DOHH2 (cell line): ENCODE results near the gene GNG8.

ENCODE experiments used
- H3F3A ChIP-seq: fragments of 200-600 bp; sonication (generic), shearing (Covaris generic); 2 replicates; pipeline ENCODE4 v1.6.0; 2016; ENCODE audit warnings: antibody characterized with exemption, mild to moderate bottlenecking; ENCODE audit not compliant: control insufficient read depth, insufficient read depth
- H3K27ac ChIP-seq: fragments of 200-600 bp; sonication (generic); 2 replicates; pipeline ENCODE4 v1.5.1; 2014; ENCODE audit warnings: low read depth, mild to moderate bottlenecking, low read length, moderate library complexity
- H3K27me3 ChIP-seq: fragments of 200-600 bp; sonication (generic); 2 replicates; pipeline ENCODE4 v1.6.1; 2014; ENCODE audit warnings: mild to moderate bottlenecking, low read length, mixed read lengths; ENCODE audit not compliant: control insufficient read depth
- H3K36me3 ChIP-seq: fragments of 200-600 bp; sonication (generic); 2 replicates; pipeline ENCODE4 v1.6.1; 2014; ENCODE audit warnings: mild to moderate bottlenecking, low read length, moderate library complexity, mixed read lengths; ENCODE audit not compliant: control insufficient read depth
- H3K4me1 ChIP-seq: fragments of 200-600 bp; sonication (generic); 2 replicates; pipeline ENCODE4 v1.6.1; 2014; ENCODE audit warnings: mild to moderate bottlenecking, low read length, mixed read lengths; ENCODE audit not compliant: control insufficient read depth
- H3K4me2 ChIP-seq: fragments of 200-600 bp; sonication (generic); 2 replicates; pipeline ENCODE4 v1.6.0; 2014; ENCODE audit warnings: mild to moderate bottlenecking, low read length, moderate library complexity
- H3K4me3 ChIP-seq: fragments of 200-600 bp; sonication (generic); 2 replicates; pipeline ENCODE4 v1.5.1; 2014; ENCODE audit warnings: mild to moderate bottlenecking, low read length, mixed read lengths
- H3K79me2 ChIP-seq: fragments of 200-600 bp; sonication (generic); 2 replicates; pipeline ENCODE4 v1.6.1; 2014; ENCODE audit warnings: mild to moderate bottlenecking, low read length, mixed read lengths; ENCODE audit not compliant: control insufficient read depth
- H3K9me2 ChIP-seq: fragments of 200-600 bp; sonication (generic); replicated peaks from 2 replicates; pipeline ENCODE4 v1.6.1; 2014; ENCODE audit warnings: mild to moderate bottlenecking, low read length, mixed read lengths; ENCODE audit not compliant: control insufficient read depth
- H3K9me3 ChIP-seq: fragments of 200-600 bp; sonication (generic); 2 replicates; pipeline ENCODE4 v1.6.1; 2014; ENCODE audit warnings: antibody characterized with exemption, low read length, mixed read lengths; ENCODE audit not compliant: control insufficient read depth, insufficient read depth
- H4K20me1 ChIP-seq: fragments of 200-600 bp; sonication (generic); 2 replicates; pipeline ENCODE4 v1.6.0; 2014; ENCODE audit warnings: low read depth, mild to moderate bottlenecking, antibody characterized with exemption, low read length, moderate library complexity; ENCODE audit not compliant: control insufficient read depth, insufficient read depth
- CTCF ChIP-seq: fragments of 200-600 bp; sonication (generic); IDR thresholded peaks from one replicate; pipeline ENCODE4 v1.5.1; 2014; ENCODE audit warnings: antibody characterized with exemption, mild to moderate bottlenecking, low read depth, low read length; ENCODE audit not compliant: poor library complexity, severe bottlenecking
- EZH2phosphoT487 ChIP-seq: fragments of 200-600 bp; sonication (generic); IDR thresholded peaks from 2 replicates; pipeline ENCODE4 v1.6.1; 2017; ENCODE audit warnings: borderline replicate concordance, mild to moderate bottlenecking, antibody characterized with exemption, low read length, moderate library complexity, mixed read lengths

Gene GNG8

DNA sequence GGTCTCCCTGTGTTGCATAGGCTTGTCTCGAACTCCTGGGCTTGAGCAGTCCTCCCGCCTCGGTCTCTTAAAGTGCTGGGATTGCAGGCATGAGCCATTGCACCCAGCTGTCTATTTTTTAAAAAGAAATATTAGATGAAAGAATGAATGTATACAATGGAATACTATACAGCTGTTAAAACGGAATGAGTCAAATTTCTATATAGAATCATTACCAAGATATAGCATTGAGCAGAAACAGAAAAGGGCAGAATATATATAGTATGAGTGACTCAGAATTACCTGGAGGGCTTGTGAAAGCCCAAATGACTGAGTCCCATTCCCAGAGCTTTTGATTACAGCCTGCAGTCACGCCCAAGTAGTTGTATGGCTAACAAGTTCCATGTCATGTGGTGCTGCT is 20.5 kb upstream of the GNG8 start:
- H3K9me2 ChIP-seq = no peaks in the 10 kb centered on the region

DNA sequence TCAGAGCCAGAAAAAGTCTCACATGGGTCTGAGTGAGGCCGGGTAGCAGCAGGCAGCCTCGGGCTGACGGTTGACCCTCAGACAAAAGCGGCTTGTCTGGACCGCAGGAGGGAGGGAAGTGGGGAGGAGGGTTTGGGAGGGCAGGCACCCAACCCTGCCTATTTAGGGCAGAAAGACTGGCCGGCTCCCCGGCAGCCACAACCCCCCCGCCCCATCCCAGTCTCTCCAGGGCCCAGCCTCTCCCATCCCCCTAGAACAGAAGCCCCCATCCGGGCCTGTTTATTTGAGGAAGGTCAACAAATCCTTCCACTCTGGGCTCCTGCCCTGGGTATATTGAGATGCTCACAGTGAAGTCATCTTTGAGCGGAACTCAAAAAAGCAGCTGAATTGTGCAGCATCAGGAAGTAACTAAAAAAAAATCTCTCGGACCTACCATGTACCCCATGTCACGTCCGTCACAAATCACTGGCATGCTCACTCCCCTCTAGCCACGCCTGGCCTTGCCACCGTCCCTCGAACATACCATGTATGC is 18.7 kb upstream of the GNG8 start:
- H3K4me3 ChIP-seq = no peak overlapping the region
- no peaks in the 10 kb centered on the region for H4K20me1 ChIP-seq
- no peaks in the 10 kb centered on the region for H3K79me2 ChIP-seq
- H3K4me2 ChIP-seq = peak overlapping the region; percentile 35
- no peaks in the 10 kb centered on the region for H3K36me3 ChIP-seq
- H3K4me1 ChIP-seq = peaks cover 7% of the 10 kb centered on the region
- H3K9me2 ChIP-seq = no peaks in the 10 kb centered on the region
- no peaks in the 10 kb centered on the region for H3K9me3 ChIP-seq
- no peaks in the 10 kb centered on the region for H3F3A ChIP-seq
- peaks cover 21% of the 10 kb centered on the region for H3K27me3 ChIP-seq
- TF ChIP-seq EZH2phosphoT487 = no peak
- no peak for TF ChIP-seq CTCF
- no peak overlapping the region for H3K27ac ChIP-seq

More for the DNA sequence above, 20.5 kb upstream of the GNG8 start:
- H3K27me3 ChIP-seq = peaks cover 32% of the 10 kb centered on the region
- H3K9me3 ChIP-seq = no peaks in the 10 kb centered on the region
- no peak overlapping the region for H3K4me2 ChIP-seq
- 0 out of 2 replicates have a peak, but pooled peaks cover under 1% of the 10 kb centered on the region for H4K20me1 ChIP-seq
- TF ChIP-seq EZH2phosphoT487 = no peak
- no peak for TF ChIP-seq CTCF
- peaks cover under 1% of the 10 kb centered on the region for H3F3A ChIP-seq
- no peak overlapping the region for H3K27ac ChIP-seq
- no peaks in the 10 kb centered on the region for H3K79me2 ChIP-seq
- no peak overlapping the region for H3K4me3 ChIP-seq
- no peaks in the 10 kb centered on the region for H3K36me3 ChIP-seq
- peaks cover 22% of the 10 kb centered on the region for H3K4me1 ChIP-seq

- H3F3A ChIP-seq = no peaks in the 10 kb centered on the region
- H3K79me2 ChIP-seq = no peaks in the 10 kb centered on the region
- H3K27ac ChIP-seq = no peak overlapping the region
- H3K9me2 ChIP-seq = no peaks in the 10 kb centered on the region
- no peaks in the 10 kb centered on the region for H3K36me3 ChIP-seq
- H3K4me1 ChIP-seq = no peaks in the 10 kb centered on the region
- no peaks in the 10 kb centered on the region for H4K20me1 ChIP-seq
- TF ChIP-seq EZH2phosphoT487 = no peak
- TF ChIP-seq CTCF = no peak
- H3K4me2 ChIP-seq = no peak overlapping the region
- H3K9me3 ChIP-seq = no peaks in the 10 kb centered on the region
- H3K4me3 ChIP-seq = no peak overlapping the region
- H3K27me3 ChIP-seq = peaks cover 13% of the 10 kb centered on the region
Measured at GRCh38 chr19:46650445-46650844, 14.4 kb upstream of the GNG8 start.
